ENCODE measurements around the gene AFG1L. TPM values are rescaled to one million over a fixed set of nuclear protein-coding genes. Genes with fewer than 3 reads are reported as not detected.

AFG1L gene
- total and polyA plus RNA-seq, 7 experiments from 2014 or later, result 3.5 to 9.2 (median 6.5) TPM

DNA sequence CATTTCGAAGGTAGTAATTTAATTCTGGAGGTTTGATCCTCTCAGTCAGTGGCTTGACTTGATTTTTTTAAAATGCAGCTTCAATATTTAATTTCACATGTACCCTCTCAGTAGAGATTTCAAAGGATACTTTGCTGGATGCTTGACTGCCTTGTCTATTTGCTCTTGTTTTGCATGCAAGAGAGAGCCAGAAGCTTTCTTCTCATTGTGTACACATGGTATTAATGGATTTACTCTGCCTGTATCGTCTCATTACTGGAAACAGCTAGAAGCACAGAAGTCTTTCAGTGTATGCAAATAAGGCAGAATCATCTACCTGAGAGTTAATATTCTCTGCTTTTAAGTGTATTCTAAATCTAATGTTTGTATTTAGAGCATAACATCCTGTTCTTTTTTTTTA, 181.5 kb downstream of the AFG1L start:
- ChIA-PET CTCF (no interaction called here), POLR2A (no interaction called here)
- peaks cover 0 to 5% (median 0%) of the 10 kb centered on the region in 11 donors for H3K9me3 Mint-ChIP-seq
- peaks cover 3 to 44% (median 40%) of the 10 kb centered on the region in 5 donors for H3K36me3 Mint-ChIP-seq
- Histone ChIP-seq H3K4me3 (ENCODE audit: low read length) (no peak overlapping the region), H3K9me3 (ENCODE audit: control insufficient read depth in 2 of 3, low read length in 3 of 3) (no peaks in the 10 kb centered on the region), H3K27ac (ENCODE audit: low read depth, low read length) (no peak overlapping the region), H3K27me3 (ENCODE audit: control insufficient read depth in 2 of 2, insufficient read depth in 2 of 2, low read length in 2 of 2) (no peaks in the 10 kb centered on the region), H3K36me3 (ENCODE audit: control insufficient read depth in 2 of 3, insufficient read depth in 3 of 3, low read length in 3 of 3) (peaks cover 0 to 4% (median 0%) of the 10 kb centered on the region in 3 experiments), H3K4me1 (ENCODE audit: control insufficient read depth in 2 of 2, insufficient read depth in 2 of 2, low read length in 2 of 2) (no peaks in the 10 kb centered on the region)
- H3K4me1 Mint-ChIP-seq, result no peaks in the 10 kb centered on the region
- no peak overlapping the region for H3K4me3 Mint-ChIP-seq
- intact Hi-C loops (cut with micrococcal nuclease), result no loop called here
- no peak for DNase-seq
- no peak overlapping the region for H3K27ac Mint-ChIP-seq
- H3K27me3 Mint-ChIP-seq, result peaks cover 0 to 28% (median 0%) of the 10 kb centered on the region in 5 donors
- ATAC-seq, result no peak

GRCh38 chr6:108476847-108477430, 182.1 kb downstream of the AFG1L start:
- DNase-seq, result no peak
- Histone ChIP-seq H3K36me3 (ENCODE audit: control insufficient read depth in 2 of 3, insufficient read depth in 3 of 3, low read length in 3 of 3) (peaks cover 0 to 4% (median 0%) of the 10 kb centered on the region in 3 experiments), H3K27ac (ENCODE audit: low read depth, low read length) (no peak overlapping the region), H3K4me1 (ENCODE audit: control insufficient read depth in 2 of 2, insufficient read depth in 2 of 2, low read length in 2 of 2) (no peaks in the 10 kb centered on the region), H3K27me3 (ENCODE audit: control insufficient read depth in 2 of 2, insufficient read depth in 2 of 2, low read length in 2 of 2) (no peaks in the 10 kb centered on the region), H3K4me3 (ENCODE audit: low read length) (no peak overlapping the region), H3K9me3 (ENCODE audit: control insufficient read depth in 2 of 3, low read length in 3 of 3) (no peaks in the 10 kb centered on the region)
- Mint-ChIP-seq H3K27me3 (peaks cover 0 to 22% (median 0%) of the 10 kb centered on the region in 5 donors), H3K4me1 (no peaks in the 10 kb centered on the region), H3K4me3 (no peak overlapping the region), H3K9me3 (peaks cover 0 to 5% (median 0%) of the 10 kb centered on the region in 11 donors), H3K27ac (no peak overlapping the region), H3K36me3 (peaks cover 0 to 44% (median 34%) of the 10 kb centered on the region in 5 donors)
- ATAC-seq, result no peak
- ChIA-PET CTCF (no interaction called here), POLR2A (no interaction called here)
- intact Hi-C loops (cut with micrococcal nuclease), result no loop called here

GRCh38 chr6:108482559-108482958, 187.7 kb downstream of the AFG1L start:
- Mint-ChIP-seq H3K4me1 (no peaks in the 10 kb centered on the region), H3K27me3 (peaks cover 0 to 4% (median 0%) of the 10 kb centered on the region in 5 donors), H3K9me3 (peaks cover 0 to 13% (median 4%) of the 10 kb centered on the region in 11 donors), H3K36me3 (peaks cover 3 to 54% (median 39%) of the 10 kb centered on the region in 5 donors), H3K27ac (no peak overlapping the region), H3K4me3 (no peak overlapping the region)
- no peaks in the 10 kb centered on the region for H3K27me3 ChIP-seq (ENCODE audit: control insufficient read depth in 2 of 2, insufficient read depth in 2 of 2, low read length in 2 of 2)
- no peaks in the 10 kb centered on the region for H3K4me1 ChIP-seq (ENCODE audit: control insufficient read depth in 2 of 2, insufficient read depth in 2 of 2, low read length in 2 of 2)
- ChIA-PET CTCF (interaction anchor here (0.9 kb wide), 1 partner anchor 10 kb away, joined by 3 read pairs; no protein-coding TSS in a partner anchor), POLR2A (no interaction called here)
- peaks cover 0 to 4% (median 0%) of the 10 kb centered on the region in 3 experiments for H3K36me3 ChIP-seq (ENCODE audit: control insufficient read depth in 2 of 3, insufficient read depth in 3 of 3, low read length in 3 of 3)
- no peak overlapping the region for H3K27ac ChIP-seq (ENCODE audit: low read depth, low read length)
- DNase-seq (no peak), ATAC-seq (no peak)
- no peak overlapping the region for H3K4me3 ChIP-seq (ENCODE audit: low read length)
- intact Hi-C loops (cut with micrococcal nuclease), result no loop called here
- H3K9me3 ChIP-seq (ENCODE audit: control insufficient read depth in 2 of 3, low read length in 3 of 3), result no peaks in the 10 kb centered on the region

- peaks cover 3 to 61% (median 30%) of the 10 kb centered on the region in 5 donors for H3K36me3 Mint-ChIP-seq
- CTCF ChIA-PET, result no interaction called here
- H3K4me1 ChIP-seq (ENCODE audit: control insufficient read depth in 2 of 2, insufficient read depth in 2 of 2, low read length in 2 of 2), result no peaks in the 10 kb centered on the region
- no peaks in the 10 kb centered on the region for H3K27me3 ChIP-seq (ENCODE audit: control insufficient read depth in 2 of 2, insufficient read depth in 2 of 2, low read length in 2 of 2)
- DNase-seq, result no peak
- peaks cover 0 to 4% (median 0%) of the 10 kb centered on the region in 3 experiments for H3K36me3 ChIP-seq (ENCODE audit: control insufficient read depth in 2 of 3, insufficient read depth in 3 of 3, low read length in 3 of 3)
- H3K27me3 Mint-ChIP-seq, result peaks cover 0 to 4% (median 0%) of the 10 kb centered on the region in 5 donors
- no peak overlapping the region for H3K4me3 ChIP-seq (ENCODE audit: low read length)
- intact Hi-C loops (cut with micrococcal nuclease), result no loop called here
- no peak overlapping the region for H3K27ac ChIP-seq (ENCODE audit: low read depth, low read length)
- no peaks in the 10 kb centered on the region for H3K9me3 ChIP-seq (ENCODE audit: control insufficient read depth in 2 of 3, low read length in 3 of 3)
- no peaks in the 10 kb centered on the region for H3K4me1 Mint-ChIP-seq
- peaks cover 0 to 13% (median 4%) of the 10 kb centered on the region in 11 donors for H3K9me3 Mint-ChIP-seq
- H3K27ac Mint-ChIP-seq, result no peak overlapping the region
- H3K4me3 Mint-ChIP-seq, result no peak overlapping the region
- POLR2A ChIA-PET, result no interaction called here
- no peak for ATAC-seq
Measured at GRCh38 chr6:108484016-108484415, 189.2 kb downstream of the AFG1L start.

GRCh38 chr6:108489699-108490098, 194.8 kb downstream of the AFG1L start:
- no peaks in the 10 kb centered on the region for H3K36me3 ChIP-seq (ENCODE audit: control insufficient read depth in 2 of 3, insufficient read depth in 3 of 3, low read length in 3 of 3)
- no peaks in the 10 kb centered on the region for H3K4me1 ChIP-seq (ENCODE audit: control insufficient read depth in 2 of 2, insufficient read depth in 2 of 2, low read length in 2 of 2)
- Mint-ChIP-seq H3K9me3 (no peaks in the 10 kb centered on the region), H3K36me3 (peaks cover 0 to 22% (median 4%) of the 10 kb centered on the region in 5 donors), H3K4me3 (no peak overlapping the region), H3K27ac (no peak overlapping the region), H3K27me3 (peaks cover 0 to 9% (median 0%) of the 10 kb centered on the region in 5 donors), H3K4me1 (no peaks in the 10 kb centered on the region)
- no peak overlapping the region for H3K27ac ChIP-seq (ENCODE audit: low read depth, low read length)
- no peak overlapping the region for H3K4me3 ChIP-seq (ENCODE audit: low read length)
- no peaks in the 10 kb centered on the region for H3K27me3 ChIP-seq (ENCODE audit: control insufficient read depth in 2 of 2, insufficient read depth in 2 of 2, low read length in 2 of 2)
- intact Hi-C loops (cut with micrococcal nuclease), result loop anchor here in 1 of 2 donors (10.0 kb wide), 2 partner anchors 235 to 505 kb away; no protein-coding TSS in a partner anchor
- ATAC-seq, result no peak
- no peak for DNase-seq
- ChIA-PET POLR2A (no interaction called here), CTCF (no interaction called here)
- no peaks in the 10 kb centered on the region for H3K9me3 ChIP-seq (ENCODE audit: control insufficient read depth in 2 of 3, low read length in 3 of 3)

DNA sequence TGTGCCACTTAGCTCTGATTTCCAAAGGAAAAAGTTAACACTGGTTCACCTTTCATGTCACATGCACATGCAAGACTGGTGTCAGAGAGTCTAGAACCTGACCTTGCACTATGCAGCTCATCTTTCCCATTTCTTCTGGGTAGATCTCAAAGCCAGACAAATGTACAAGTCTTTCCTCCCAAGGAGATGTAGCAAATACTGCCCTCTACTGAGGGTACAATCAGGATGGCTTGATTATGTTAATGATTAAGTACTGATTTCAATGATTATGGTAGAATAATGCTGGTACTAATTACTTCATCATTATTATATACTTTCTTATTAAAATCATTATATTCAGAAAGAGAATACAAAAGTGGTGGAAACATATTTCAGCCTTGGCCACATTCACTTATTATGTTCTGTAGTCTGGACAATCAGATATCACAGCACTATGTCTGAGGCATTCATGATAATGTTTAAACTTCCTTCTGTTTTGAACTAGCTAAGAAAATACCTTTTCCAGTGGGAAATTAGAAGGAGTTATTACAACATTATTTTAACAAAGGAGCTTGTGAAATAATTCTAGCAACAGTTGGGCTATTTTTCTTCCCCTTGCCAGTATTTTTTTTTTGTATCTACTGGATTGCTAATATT, 197.4 kb downstream of the AFG1L start:
- DNase-seq (peak in 3 of 9 donors; percentile 16 to 18 (median 18)), ATAC-seq (peak; percentile 38)
- peaks cover 0 to 11% (median 0%) of the 10 kb centered on the region in 5 donors for H3K27me3 Mint-ChIP-seq
- no peak overlapping the region for H3K4me3 Mint-ChIP-seq
- H3K27ac ChIP-seq (ENCODE audit: low read depth, low read length), result no peak overlapping the region
- ChIA-PET POLR2A (interaction anchor here (0.6 to 0.9 kb wide), 2 partner anchors 232 to 1224 kb away, joined by 3 read pairs; partner anchors contain the start of gene SNX3), CTCF (interaction anchor here (0.6 to 1.2 kb wide), 4 partner anchors 9 to 816 kb away, joined by 3 to 7 read pairs (median 3); no protein-coding TSS in a partner anchor)
- H3K9me3 Mint-ChIP-seq, result no peaks in the 10 kb centered on the region
- H3K36me3 Mint-ChIP-seq, result peaks cover 0 to 18% (median 0%) of the 10 kb centered on the region in 5 donors
- intact Hi-C loops (cut with micrococcal nuclease), result loop anchor here (1.0 to 10.0 kb wide), 6 partner anchors 231 to 817 kb away; partner anchors contain the start of gene SNX3 (in 1 of the 2)
- H3K9me3 ChIP-seq (ENCODE audit: control insufficient read depth in 2 of 3, low read length in 3 of 3), result no peaks in the 10 kb centered on the region
- no peaks in the 10 kb centered on the region for H3K4me1 ChIP-seq (ENCODE audit: control insufficient read depth in 2 of 2, insufficient read depth in 2 of 2, low read length in 2 of 2)
- no peak overlapping the region for H3K4me3 ChIP-seq (ENCODE audit: low read length)
- H3K27me3 ChIP-seq (ENCODE audit: control insufficient read depth in 2 of 2, insufficient read depth in 2 of 2, low read length in 2 of 2), result no peaks in the 10 kb centered on the region
- H3K36me3 ChIP-seq (ENCODE audit: control insufficient read depth in 2 of 3, insufficient read depth in 3 of 3, low read length in 3 of 3), result no peaks in the 10 kb centered on the region
- H3K4me1 Mint-ChIP-seq, result no peaks in the 10 kb centered on the region
- H3K27ac Mint-ChIP-seq, result no peak overlapping the region

Data from naive thymus-derived CD4-positive, alpha-beta T cell (primary cell).